Panc1 (cell line): Measurements from ENCODE around the gene DTNB. TPM values are rescaled to one million over a fixed set of nuclear protein-coding genes. Genes with fewer than 3 reads are reported as not detected.

Experiments
- ATAC-seq: fragments of 200-7000 bp; cut with Tn5 transposase; 2 replicates; pipeline ENCODE4 v1.9.1; 2020; ENCODE audit warnings: mild to moderate bottlenecking, moderate library complexity
- BruUV-seq: library from RNA; stranded (reverse); fragments of 400-500 nt; replicated peaks from 2 replicates; lab custom pipeline; 2021; lab: Mats Ljungman, UMichigan
- CTCF ChIA-PET: fragments of 300-600 bp; sonication (Branson Sonifier 250); formaldehyde crosslinking; loops from one replicate; lab custom pipeline; 2022; ENCODE audit warnings: antibody characterized with exemption; lab: Charles Lee
- POLR2A ChIA-PET: fragments of 300-600 bp; sonication (Branson Sonifier 250); formaldehyde crosslinking; loops from one replicate; lab custom pipeline; 2022; ENCODE audit warnings: antibody characterized with exemption; lab: Charles Lee
- DNase-seq: peaks from one replicate; pipeline ENCODE4 v3.0.0-alpha.2; 2010; ENCODE audit warnings: low read depth, low spot score
- H3K27ac ChIP-seq: 2 replicates; pipeline ENCODE4 v1.5.1; 2011; ENCODE audit warnings: mild to moderate bottlenecking, low read length, inconsistent platforms
- H3K27me3 ChIP-seq: fragments of 200-500 bp; sonication (Bioruptor generic); 2 replicates; pipeline ENCODE4 v1.6.0; 2014; ENCODE audit warnings: low read length, inconsistent platforms; ENCODE audit not compliant: control insufficient read depth, insufficient read depth
- H3K36me3 ChIP-seq: fragments of 200-500 bp; sonication (Bioruptor generic); 2 replicates; pipeline ENCODE4 v1.5.1; 2014; ENCODE audit warnings: inconsistent platforms, mild to moderate bottlenecking, low read length, moderate library complexity; ENCODE audit not compliant: control insufficient read depth, insufficient read depth
- H3K4me1 ChIP-seq: 2 replicates; pipeline ENCODE4 v1.5.1; 2011; ENCODE audit warnings: inconsistent platforms, mild to moderate bottlenecking, low read length, moderate library complexity; ENCODE audit not compliant: control insufficient read depth, insufficient read depth
- H3K4me3 ChIP-seq, 2 experiments: 2 replicates each; pipeline ENCODE4 v1.5.1; 2011 to 2012; ENCODE audit warnings: low read depth in 2 of 2, low read length in 2 of 2, mild to moderate bottlenecking in 2 of 2, inconsistent platforms in 1 of 2, moderate library complexity in 1 of 2
- H3K9me3 ChIP-seq: fragments of 200-500 bp; sonication (Bioruptor generic); 2 replicates; pipeline ENCODE4 v1.5.1; 2014; ENCODE audit warnings: low read depth, mild to moderate bottlenecking, inconsistent platforms, low read length, moderate library complexity; ENCODE audit not compliant: control insufficient read depth, insufficient read depth
- CTCF ChIP-seq: fragments of 450-650 bp; IDR thresholded peaks from 2 replicates; pipeline ENCODE4 v1.5.1; 2017; ENCODE audit warnings: mild to moderate bottlenecking
- POLR2AphosphoS5 ChIP-seq: IDR thresholded peaks from 2 replicates; pipeline ENCODE4 v1.6.1; 2012; ENCODE audit warnings: mild to moderate bottlenecking, low read depth, low read length, moderate library complexity
- SIN3A ChIP-seq: IDR thresholded peaks from 2 replicates; pipeline ENCODE4 v1.6.1; 2012; ENCODE audit warnings: low read depth, mild to moderate bottlenecking, low read length, moderate library complexity, borderline replicate concordance; ENCODE audit not compliant: insufficient read depth
- TCF7L2 ChIP-seq: IDR thresholded peaks from 2 replicates; pipeline ENCODE4 v1.6.1; 2011; ENCODE audit warnings: mild to moderate bottlenecking, low read depth, low read length, inconsistent platforms
- in situ Hi-C: cut with HindIII; loops from 2 replicates; pipeline ENCODE4 v1.10.0; 2016; ENCODE audit warnings: low sequenced_read_pairs, low pct_unique_long_range_greater_than_20kb
- intact Hi-C: fragments of 100-400 bp; cut with micrococcal nuclease; formaldehyde crosslinking; loops from one replicate; pipeline ENCODE4 v1.10.0; 2022; ENCODE audit not compliant: unreplicated experiment
- total RNA-seq: library from RNA; stranded (reverse); gene quantifications from one replicate; pipeline ENCODE4 v1.2.1, GENCODE V29; 2021; ENCODE audit not compliant: unreplicated experiment
- TF ChIP-seq, protein P1 (sequence below), 2 experiments: IDR thresholded peaks; 2 replicates each; pipeline ENCODE4 v1.6.1; 2011 to 2012; ENCODE audit warnings: low read depth in 2 of 2, control low read depth in 1 of 2, low read length in 1 of 2, mild to moderate bottlenecking in 1 of 2, moderate library complexity in 1 of 2; ENCODE audit not compliant: insufficient read depth in 1 of 2

The DTNB gene
- total RNA-seq, 1 experiment from 2014 or later: 37.8 TPM

- intact Hi-C loops (no loop called here), in situ Hi-C loops (no loop called here)
- Histone ChIP-seq H3K9me3 (no peaks in the 10 kb centered on the region), H3K4me1 (no peaks in the 10 kb centered on the region), H3K27me3 (no peaks in the 10 kb centered on the region), H3K27ac (no peak overlapping the region), H3K4me3 (no peak overlapping the region), H3K36me3 (no peaks in the 10 kb centered on the region)
- BruUV-seq: no TSS peak
- DNase-seq: no peak
- ChIA-PET POLR2A (no interaction called here), CTCF (no interaction called here)
- TF ChIP-seq SIN3A (no peak), TCF7L2 (no peak), CTCF (no peak), POLR2AphosphoS5 (no peak)
- TF ChIP-seq, protein P1, sequence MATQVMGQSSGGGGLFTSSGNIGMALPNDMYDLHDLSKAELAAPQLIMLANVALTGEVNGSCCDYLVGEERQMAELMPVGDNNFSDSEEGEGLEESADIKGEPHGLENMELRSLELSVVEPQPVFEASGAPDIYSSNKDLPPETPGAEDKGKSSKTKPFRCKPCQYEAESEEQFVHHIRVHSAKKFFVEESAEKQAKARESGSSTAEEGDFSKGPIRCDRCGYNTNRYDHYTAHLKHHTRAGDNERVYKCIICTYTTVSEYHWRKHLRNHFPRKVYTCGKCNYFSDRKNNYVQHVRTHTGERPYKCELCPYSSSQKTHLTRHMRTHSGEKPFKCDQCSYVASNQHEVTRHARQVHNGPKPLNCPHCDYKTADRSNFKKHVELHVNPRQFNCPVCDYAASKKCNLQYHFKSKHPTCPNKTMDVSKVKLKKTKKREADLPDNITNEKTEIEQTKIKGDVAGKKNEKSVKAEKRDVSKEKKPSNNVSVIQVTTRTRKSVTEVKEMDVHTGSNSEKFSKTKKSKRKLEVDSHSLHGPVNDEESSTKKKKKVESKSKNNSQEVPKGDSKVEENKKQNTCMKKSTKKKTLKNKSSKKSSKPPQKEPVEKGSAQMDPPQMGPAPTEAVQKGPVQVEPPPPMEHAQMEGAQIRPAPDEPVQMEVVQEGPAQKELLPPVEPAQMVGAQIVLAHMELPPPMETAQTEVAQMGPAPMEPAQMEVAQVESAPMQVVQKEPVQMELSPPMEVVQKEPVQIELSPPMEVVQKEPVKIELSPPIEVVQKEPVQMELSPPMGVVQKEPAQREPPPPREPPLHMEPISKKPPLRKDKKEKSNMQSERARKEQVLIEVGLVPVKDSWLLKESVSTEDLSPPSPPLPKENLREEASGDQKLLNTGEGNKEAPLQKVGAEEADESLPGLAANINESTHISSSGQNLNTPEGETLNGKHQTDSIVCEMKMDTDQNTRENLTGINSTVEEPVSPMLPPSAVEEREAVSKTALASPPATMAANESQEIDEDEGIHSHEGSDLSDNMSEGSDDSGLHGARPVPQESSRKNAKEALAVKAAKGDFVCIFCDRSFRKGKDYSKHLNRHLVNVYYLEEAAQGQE (IDR thresholded peaks at IDR 0.05; ENCODE audit: insufficient read depth in 1 of 2, low read depth in 2 of 2, low read length in 1 of 2): no peak
- no peak for ATAC-seq
Measured at GRCh38 chr2:25497229-25497917, 176.0 kb downstream of the DTNB start.

GRCh38 chr2:25494616-25495015, 178.8 kb downstream of the DTNB start:
- CTCF ChIA-PET: no interaction called here
- no peak for TF ChIP-seq SIN3A
- TF ChIP-seq, protein P1 (IDR thresholded peaks at IDR 0.05; ENCODE audit: insufficient read depth in 1 of 2, low read depth in 2 of 2, low read length in 1 of 2): no peak
- no peak for TF ChIP-seq POLR2AphosphoS5
- TF ChIP-seq TCF7L2: no peak
- TF ChIP-seq CTCF: no peak

More at GRCh38 chr2:25494616-25495015, 178.8 kb downstream of the DTNB start:
- H3K27me3 ChIP-seq: no peaks in the 10 kb centered on the region
- intact Hi-C loops (no loop called here), in situ Hi-C loops (no loop called here)
- POLR2A ChIA-PET: no interaction called here
- no peaks in the 10 kb centered on the region for H3K4me1 ChIP-seq
- no peaks in the 10 kb centered on the region for H3K9me3 ChIP-seq
- DNase-seq (no peak), ATAC-seq (no peak)
- H3K27ac ChIP-seq: no peak overlapping the region
- H3K36me3 ChIP-seq: no peaks in the 10 kb centered on the region
- BruUV-seq: no TSS peak
- no peak overlapping the region for H3K4me3 ChIP-seq
